ENCODE measurements around the gene USPL1.

USPL1 gene

DNA sequence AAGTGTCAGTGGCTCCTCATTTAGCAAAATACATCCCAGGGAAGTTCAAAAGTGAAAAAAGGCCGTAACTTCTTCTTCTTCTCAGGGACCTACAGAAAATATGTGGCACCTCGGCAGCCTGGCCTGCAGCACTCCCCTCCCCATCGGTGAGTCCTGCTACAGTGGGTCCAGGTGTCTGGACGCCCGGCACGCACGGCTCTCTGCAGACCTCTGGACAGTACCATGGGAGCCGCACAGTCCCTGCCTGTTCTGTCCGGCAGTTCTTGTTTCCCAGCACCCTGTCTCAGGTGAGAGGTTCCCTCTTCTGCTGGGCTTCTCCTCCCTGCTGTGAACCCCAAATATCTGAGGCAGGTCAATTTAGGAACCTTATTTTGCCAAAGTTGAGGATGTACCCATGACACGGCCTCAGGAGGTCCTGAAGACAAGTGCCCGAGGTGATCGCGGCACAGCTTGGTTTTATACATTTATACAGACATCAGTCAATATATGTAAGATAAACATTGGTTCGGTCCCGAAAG is 80.8 kb downstream of the USPL1 start:
- no peak for FAIRE-seq

DNA sequence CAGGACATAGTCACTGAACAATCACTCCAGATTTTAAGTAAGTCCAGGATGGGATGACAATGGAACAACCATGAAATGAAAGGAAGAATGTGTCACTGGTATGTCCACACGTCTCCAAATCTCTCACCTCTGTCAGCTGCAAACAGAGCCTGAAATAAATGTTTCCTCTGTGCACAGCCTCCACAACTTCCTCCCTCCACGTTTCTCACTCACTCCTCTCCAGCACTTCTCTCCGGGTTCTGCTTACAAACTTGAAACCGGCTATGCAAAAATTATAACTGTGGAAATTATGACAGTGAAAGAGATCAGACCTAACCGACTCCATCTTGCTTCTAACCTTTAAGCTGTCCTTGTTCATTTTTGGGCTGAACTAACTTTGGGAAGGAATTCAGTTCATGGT is 82.6 kb downstream of the USPL1 start:
- no peak for FAIRE-seq

DNA sequence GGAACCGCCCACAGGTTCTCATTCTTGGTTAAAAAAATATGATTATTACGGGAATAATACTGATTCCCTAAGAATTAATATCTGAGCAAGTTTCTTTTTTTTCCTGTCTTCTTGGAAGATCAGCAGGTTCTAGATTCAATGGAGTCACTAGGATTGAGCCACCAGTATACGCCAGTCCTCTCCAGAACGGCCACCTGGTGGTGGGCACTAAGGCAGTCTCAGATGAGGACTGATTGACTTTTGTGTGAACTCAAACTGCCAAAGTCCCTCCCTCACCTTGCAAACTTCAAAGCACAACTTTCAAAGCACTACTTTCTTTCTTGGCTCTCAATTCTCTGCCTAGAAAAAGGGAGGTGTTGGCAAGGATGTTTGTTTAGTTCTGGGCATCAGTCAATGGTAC is 84.3 kb downstream of the USPL1 start:
- FAIRE-seq = no peak

DNA sequence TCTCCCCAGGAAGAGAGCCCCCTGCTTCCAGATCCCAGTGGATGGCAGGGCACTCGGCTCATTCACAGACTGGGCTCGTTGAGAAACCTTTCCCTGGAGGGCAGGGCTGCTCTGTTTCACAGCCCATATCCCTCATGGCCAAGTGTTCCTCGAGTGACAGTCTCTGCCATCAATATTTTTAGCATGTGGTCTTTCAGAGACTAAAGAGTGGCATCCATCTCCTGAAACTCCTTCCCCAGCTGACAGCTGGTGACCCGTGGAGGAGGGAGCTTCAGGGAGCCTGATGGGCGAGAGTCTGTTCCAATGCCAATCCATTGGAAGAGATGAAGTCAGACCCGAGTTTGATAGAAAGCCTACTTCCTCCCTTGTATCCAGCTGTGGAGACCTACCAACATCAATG is 86.9 kb downstream of the USPL1 start:
- FAIRE-seq = no peak

DNA sequence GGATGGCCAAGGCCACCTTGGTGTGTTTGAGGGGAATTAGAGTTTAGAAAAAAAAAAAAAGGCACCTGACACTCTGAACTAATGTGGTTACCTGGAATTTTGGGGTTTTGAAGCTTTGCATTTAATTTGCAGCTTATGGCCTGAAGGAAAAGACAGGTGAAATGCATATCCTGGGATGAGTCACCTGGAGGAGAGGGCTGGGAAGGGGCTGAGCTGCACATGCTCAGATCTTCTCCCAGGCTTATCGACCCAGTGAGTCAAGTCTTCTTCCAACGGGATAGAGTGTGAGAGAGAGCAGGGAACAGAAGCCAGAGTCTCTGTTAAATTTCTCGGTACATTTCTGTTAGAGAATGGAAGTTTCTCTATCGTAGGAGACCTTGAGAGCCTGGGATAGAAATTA is 88.0 kb downstream of the USPL1 start:
- FAIRE-seq = no peak

DNA sequence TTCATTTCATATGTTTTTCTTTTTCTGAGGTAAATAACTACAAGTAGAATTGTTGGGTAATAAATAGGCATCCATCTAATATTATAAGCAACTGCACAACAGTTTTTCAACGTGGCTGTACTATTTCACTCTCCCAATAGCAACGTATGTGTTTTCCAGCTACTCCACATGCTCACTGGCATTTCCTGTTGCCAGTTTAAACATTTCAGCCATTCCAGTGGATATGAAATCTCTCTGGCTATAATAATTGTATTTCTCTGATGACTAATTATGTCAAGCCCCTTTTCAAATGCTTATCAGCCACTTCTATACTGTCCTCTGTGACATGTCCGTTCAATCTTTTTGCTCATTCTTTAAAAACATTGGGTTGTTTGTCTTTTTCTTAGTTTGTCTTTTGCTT is 90.8 kb downstream of the USPL1 start:
- FAIRE-seq = no peak

All from islet of Langerhans (tissue), 1 donor.